Hepatocyte (in vitro differentiated cells): ENCODE results near the gene ATP1A2. TPM values are rescaled to one million over a fixed set of nuclear protein-coding genes. Genes with fewer than 3 reads are reported as not detected.

ENCODE experiments used
- DNase-seq: peaks from one replicate; pipeline ENCODE4 v3.0.0-alpha.2; 2016; ENCODE audit warnings: low spot score
- H2AFZ ChIP-seq: fragments of 200-600 bp; sonication (generic); 2 replicates; pipeline ENCODE4 v1.6.0; 2016; ENCODE audit warnings: antibody characterized with exemption, mild to moderate bottlenecking
- H3K27ac ChIP-seq: fragments of 200-600 bp; sonication (generic); 2 replicates; pipeline ENCODE4 v1.5.1; 2016; ENCODE audit warnings: mild to moderate bottlenecking
- H3K27me3 ChIP-seq: fragments of 200-600 bp; sonication (generic); 2 replicates; pipeline ENCODE4 v1.6.1; 2016
- H3K36me3 ChIP-seq: fragments of 200-600 bp; sonication (generic); replicated peaks from 2 replicates; pipeline ENCODE4 v1.5.1; 2016; ENCODE audit warnings: low read depth; ENCODE audit not compliant: insufficient read depth
- H3K4me1 ChIP-seq: fragments of 200-600 bp; sonication (generic); 2 replicates; pipeline ENCODE4 v1.5.1; 2016; ENCODE audit warnings: mild to moderate bottlenecking, moderate library complexity; ENCODE audit not compliant: insufficient read depth
- H3K4me2 ChIP-seq: fragments of 200-600 bp; sonication (generic); 2 replicates; pipeline ENCODE4 v1.6.0; 2016
- H3K4me3 ChIP-seq: fragments of 200-600 bp; sonication (generic); 2 replicates; pipeline ENCODE4 v1.5.1; 2016; ENCODE audit warnings: mild to moderate bottlenecking
- H3K79me2 ChIP-seq: fragments of 200-600 bp; sonication (generic); 2 replicates; pipeline ENCODE4 v1.6.0; 2017; ENCODE audit warnings: mild to moderate bottlenecking
- H3K9me2 ChIP-seq: fragments of 200-600 bp; sonication (generic); replicated peaks from 2 replicates; pipeline ENCODE4 v1.6.0; 2017; ENCODE audit warnings: mild to moderate bottlenecking; ENCODE audit not compliant: insufficient read depth
- H3K9me3 ChIP-seq: fragments of 200-600 bp; sonication (generic); 2 replicates; pipeline ENCODE4 v1.5.1; 2016; ENCODE audit warnings: low read depth, mild to moderate bottlenecking
- H4K20me1 ChIP-seq: fragments of 200-600 bp; sonication (generic); 2 replicates; pipeline ENCODE4 v1.6.0; 2016; ENCODE audit warnings: mild to moderate bottlenecking; ENCODE audit not compliant: insufficient read depth, poor library complexity, severe bottlenecking
- CTCF ChIP-seq: fragments of 200-600 bp; sonication (generic); IDR thresholded peaks from 2 replicates; pipeline ENCODE4 v1.5.1; 2016; ENCODE audit warnings: antibody characterized with exemption, mild to moderate bottlenecking; ENCODE audit not compliant: poor library complexity
- EZH2 ChIP-seq: fragments of 200-600 bp; sonication (generic); IDR thresholded peaks from 2 replicates; pipeline ENCODE4 v1.6.1; 2016; ENCODE audit warnings: antibody characterized with exemption, mild to moderate bottlenecking, borderline replicate concordance
- EZH2phosphoT487 ChIP-seq: fragments of 200-600 bp; sonication (generic); IDR thresholded peaks from one replicate; pipeline ENCODE4 v1.6.1; 2018; ENCODE audit warnings: antibody characterized with exemption, mild to moderate bottlenecking, low read depth, moderate library complexity; ENCODE audit not compliant: unreplicated experiment, severe bottlenecking
- WGBS: methylation state at CpG from one replicate; pipeline ENCODE4 v1.1.6; 2016; ENCODE audit warnings: low lambda C conversion rate; ENCODE audit errors: missing lambda C conversion rate; 5-methylcytosine and 5-hydroxymethylcytosine counted together
- polyA plus RNA-seq: library from polyadenylated mRNA; unstranded; fragments of >200 nt; fragmentation: Nextera tagmentation; extraction: Ambion mirVana; gene quantifications from 2 replicates; pipeline ENCODE4 v1.2.1, GENCODE V29; 2016
- total RNA-seq: library from RNA; depleted of rRNA; stranded (reverse); fragments of >200 nt; gene quantifications from 2 replicates; pipeline ENCODE4 v1.2.3, GENCODE V29; 2014

Gene ATP1A2
- total and polyA plus RNA-seq, 2 experiments from 2014 or later, result 1.5 to 2.9 TPM

GRCh38 chr1:160130939-160131338 is 15.4 kb downstream of the ATP1A2 start:
- no peak for TF ChIP-seq EZH2
- H3K4me3 ChIP-seq, result no peak overlapping the region
- H3K27me3 ChIP-seq, result no peaks in the 10 kb centered on the region
- no peak for DNase-seq
- WGBS, result 93% methylated on average over 1 of the region's 1 CpG
- no peaks in the 10 kb centered on the region for H3K9me2 ChIP-seq
- no peak overlapping the region for H3K4me2 ChIP-seq
- H3K9me3 ChIP-seq, result no peaks in the 10 kb centered on the region
- H3K36me3 ChIP-seq, result no peaks in the 10 kb centered on the region
- H4K20me1 ChIP-seq, result no peaks in the 10 kb centered on the region
- no peaks in the 10 kb centered on the region for H3K4me1 ChIP-seq
- no peak overlapping the region for H3K27ac ChIP-seq
- no peak overlapping the region for H2AFZ ChIP-seq
- H3K79me2 ChIP-seq, result no peaks in the 10 kb centered on the region

- Histone ChIP-seq H3K4me2 (no peak overlapping the region), H3K4me1 (no peaks in the 10 kb centered on the region), H3K27me3 (no peaks in the 10 kb centered on the region), H4K20me1 (no peaks in the 10 kb centered on the region), H3K9me2 (no peaks in the 10 kb centered on the region), H2AFZ (no peak overlapping the region), H3K36me3 (no peaks in the 10 kb centered on the region), H3K4me3 (no peak overlapping the region), H3K27ac (no peak overlapping the region), H3K79me2 (no peaks in the 10 kb centered on the region), H3K9me3 (no peaks in the 10 kb centered on the region)
- no peak for TF ChIP-seq EZH2
- TF ChIP-seq EZH2phosphoT487, result no peak
- TF ChIP-seq CTCF, result no peak
- 69% methylated on average over 8 of the region's 8 CpGs for WGBS
- no peak for DNase-seq
Measured at GRCh38 chr1:160131803-160132565, 16.4 kb downstream of the ATP1A2 start.

GRCh38 chr1:160133990-160134770 is 18.6 kb downstream of the ATP1A2 start:
- H2AFZ ChIP-seq, result no peak overlapping the region
- no peaks in the 10 kb centered on the region for H3K36me3 ChIP-seq
- H3K9me2 ChIP-seq, result no peaks in the 10 kb centered on the region
- no peaks in the 10 kb centered on the region for H3K9me3 ChIP-seq
- H4K20me1 ChIP-seq, result no peaks in the 10 kb centered on the region
- no peaks in the 10 kb centered on the region for H3K4me1 ChIP-seq
- no peak overlapping the region for H3K27ac ChIP-seq
- WGBS, result 91% methylated on average over 8 of the region's 9 CpGs
- TF ChIP-seq CTCF (no peak), EZH2 (no peak), EZH2phosphoT487 (no peak)
- H3K4me3 ChIP-seq, result no peak overlapping the region
- no peak overlapping the region for H3K4me2 ChIP-seq
- no peaks in the 10 kb centered on the region for H3K27me3 ChIP-seq
- no peak for DNase-seq
- no peaks in the 10 kb centered on the region for H3K79me2 ChIP-seq
